Keratinocyte (primary cell): ENCODE measurements around the gene HRK. TPM values are rescaled to one million over a fixed set of nuclear protein-coding genes. Genes with fewer than 3 reads are reported as not detected.
A peak's percentile ranks its signal among the peaks of the same experiment; 100 is the strongest.

ENCODE experiments used
- DNase-seq: peaks from one replicate; pipeline ENCODE4 v3.0.0-alpha.2; 2011; ENCODE audit warnings: low read depth, missing footprints, low spot score
- FAIRE-seq: peaks from 2 replicates; lab custom pipeline; 2011; peaks lifted over from hg19 to GRCh38; lab: Jason Lieb, UNC
- H2AFZ ChIP-seq: 2 replicates; pipeline ENCODE4 v1.6.0; 2012; ENCODE audit warnings: low read length, control low read depth, inconsistent platforms; ENCODE audit not compliant: control insufficient read depth
- H3K27ac ChIP-seq: 2 replicates; pipeline ENCODE4 v1.5.1; 2011; ENCODE audit warnings: low read length; ENCODE audit not compliant: control insufficient read depth, insufficient read depth
- H3K27me3 ChIP-seq: 3 replicates; pipeline ENCODE4 v1.6.0; 2011; ENCODE audit warnings: low read length; ENCODE audit not compliant: control insufficient read depth, insufficient read depth; ENCODE audit errors: extremely low read depth
- H3K36me3 ChIP-seq, 2 experiments: 2 replicates in 1 of 2; 3 replicates in 1 of 2; pipeline ENCODE4 v1.5.1; 2011; ENCODE audit warnings: low read length in 2 of 2, mild to moderate bottlenecking in 1 of 2; ENCODE audit not compliant: control insufficient read depth in 2 of 2, insufficient read depth in 2 of 2; ENCODE audit errors: extremely low read depth in 1 of 2
- H3K4me1 ChIP-seq: 3 replicates; pipeline ENCODE4 v1.5.1; 2011; ENCODE audit warnings: low read length; ENCODE audit not compliant: control insufficient read depth, insufficient read depth; ENCODE audit errors: extremely low read depth
- H3K4me2 ChIP-seq: 3 replicates; pipeline ENCODE4 v1.6.0; 2011; ENCODE audit warnings: low read depth, low read length; ENCODE audit not compliant: control insufficient read depth, insufficient read depth; ENCODE audit errors: extremely low read depth
- H3K4me3 ChIP-seq, 3 experiments: fragments of 200-600 bp in 1 of 3; sonication (generic) in 1 of 3; 2 replicates in 2 of 3; 3 replicates in 1 of 3; pipeline ENCODE4 v1.5.1; 2011 to 2016; ENCODE audit warnings: low read length in 3 of 3, mild to moderate bottlenecking in 3 of 3, control low read depth in 2 of 3, inconsistent platforms in 1 of 3, low read depth in 1 of 3, mixed read lengths in 1 of 3, mixed run types in 1 of 3, moderate library complexity in 1 of 3; ENCODE audit not compliant: control insufficient read depth in 2 of 3, insufficient read depth in 2 of 3; ENCODE audit errors: extremely low read depth in 1 of 3
- H3K79me2 ChIP-seq: 2 replicates; pipeline ENCODE4 v1.6.0; 2012; ENCODE audit warnings: low read length; ENCODE audit not compliant: control insufficient read depth, insufficient read depth
- H3K9ac ChIP-seq: 3 replicates; pipeline ENCODE4 v1.6.0; 2011; ENCODE audit warnings: low read length; ENCODE audit not compliant: control insufficient read depth, insufficient read depth; ENCODE audit errors: extremely low read depth
- H3K9me1 ChIP-seq: 3 replicates; pipeline ENCODE4 v1.6.0; 2011; ENCODE audit warnings: low read length; ENCODE audit not compliant: control insufficient read depth, insufficient read depth; ENCODE audit errors: extremely low read depth
- H3K9me3 ChIP-seq: 2 replicates; pipeline ENCODE4 v1.5.1; 2012; ENCODE audit warnings: low read depth, low read length; ENCODE audit not compliant: control insufficient read depth
- H4K20me1 ChIP-seq: 3 replicates; pipeline ENCODE4 v1.6.0; 2011; ENCODE audit warnings: low read length; ENCODE audit not compliant: control insufficient read depth, insufficient read depth; ENCODE audit errors: extremely low read depth
- CTCF ChIP-seq, 3 experiments: IDR thresholded peaks in 1 of 3; conservative IDR thresholded peaks in 1 of 3; optimal IDR thresholded peaks in 1 of 3; 2 replicates in 2 of 3; 3 replicates in 1 of 3; pipeline versions ENCODE3 to v1.5.1; 2011; ENCODE audit warnings: low read length in 3 of 3, mild to moderate bottlenecking in 3 of 3, moderate library complexity in 2 of 3, control low read depth in 1 of 3, inconsistent platforms in 1 of 3; ENCODE audit not compliant: insufficient read depth in 2 of 3; ENCODE audit errors: extremely low read depth in 1 of 3
- EZH2 ChIP-seq: IDR thresholded peaks from one replicate; pipeline ENCODE4 v1.6.1; 2012; ENCODE audit warnings: inconsistent platforms, mild to moderate bottlenecking, low read length, moderate library complexity
- dilution Hi-C: fragments of 300-500 bp; cut with MboI; formaldehyde crosslinking; loops from one replicate; pipeline ENCODE4 v1.7.0; 2020; ENCODE audit warnings: low sequenced_read_pairs; ENCODE audit not compliant: extremely low pct_ligation_motif_present
- polyA minus RNA-seq, 3 experiments: library from RNA; depleted of rRNA, polyadenylated mRNA; stranded (reverse); fragments of >200 nt; gene quantifications; 1 replicate in 1 of 3; 2 replicates in 1 of 3; 3 replicates in 1 of 3; pipeline ENCODE4 v1.2.3, GENCODE V29; 2011
- polyA plus RNA-seq, 5 experiments: library from polyadenylated mRNA; depleted of rRNA in 3 of 5; stranded (reverse) in 3 of 5; stranded (forward) in 1 of 5; unstranded in 1 of 5; fragments of >200 nt; gene quantifications; 1 replicate in 1 of 5; 2 replicates in 3 of 5; 3 replicates in 1 of 5; pipeline versions ENCODE4 v1.2.1 to v1.2.3, GENCODE V29; 2011 to 2012; ENCODE audit warnings: missing spikeins in 2 of 5, low read depth in 1 of 5, low replicate concordance in 1 of 5

HRK gene
- polyA plus RNA-seq (0.01 to 0.03 TPM (median 0.03 TPM) in 3 replicates), polyA minus RNA-seq (0.10 TPM in 1 of 3 replicates, not detected in the others)
- polyA plus RNA-seq (2011; ENCODE audit: low read depth) = not detected
- polyA plus RNA-seq (2011; cell fraction: cytosol; rRNA removed) = 0.02 and 0.05 TPM in 2 replicates
- 0.07 and 0.09 TPM in 2 replicates for polyA plus RNA-seq (2011; cell fraction: nucleus; rRNA removed)
- polyA plus RNA-seq (2012; ENCODE audit: low replicate concordance) = 0.05 and 0.11 TPM in 2 replicates
- not detected for polyA minus RNA-seq (2011; cell fraction: cytosol; rRNA and poly(A)+ RNA removed)
- 0.11 TPM in 1 of 2 replicates, not detected in the other for polyA minus RNA-seq (2011; cell fraction: nucleus; rRNA and poly(A)+ RNA removed)

GRCh38 chr12:116881325-116881876, at the start of gene HRK:
Gene HRK, minus strand, starts transcription at chr12:116881441. Its CDS starts 134 bp downstream, at chr12:116881307.
- no peak within 1 kb of the TSS for H3K27ac ChIP-seq
- H2AFZ ChIP-seq = no peak within 1 kb of the TSS
- peak within 1 kb of the TSS; percentile 15 to 51 (median 43) for H3K4me3 ChIP-seq
- peak within 1 kb of the TSS; percentile 86 for H3K4me2 ChIP-seq
- peaks cover 45% of the 10 kb centered on the region for H3K27me3 ChIP-seq
- H3K9ac ChIP-seq = no peak within 1 kb of the TSS
- TF ChIP-seq EZH2 (peak; percentile 34), CTCF (optimal IDR thresholded peaks at IDR 0.05 in 1 of 3, IDR thresholded peaks at IDR 0.05 in 1 of 3, conservative IDR thresholded peaks at IDR 0.05 in 1 of 3; ENCODE audit: extremely low read depth in 1 of 3, insufficient read depth in 2 of 3, low read length in 3 of 3) (no peak)
- no peaks in the 10 kb centered on the region for H3K79me2 ChIP-seq
- no peaks in the 10 kb centered on the region for H3K36me3 ChIP-seq
- no peaks in the 10 kb centered on the region for H3K9me1 ChIP-seq
- FAIRE-seq = no peak
- H3K4me1 ChIP-seq = peaks cover 11% of the 10 kb centered on the region
- no peaks in the 10 kb centered on the region for H3K9me3 ChIP-seq
- DNase-seq = no peak
- H4K20me1 ChIP-seq = no peaks in the 10 kb centered on the region
- dilution Hi-C loops = no loop called here

- no peaks in the 10 kb centered on the region for H3K9me1 ChIP-seq
- no peaks in the 10 kb centered on the region for H3K27me3 ChIP-seq
- no peaks in the 10 kb centered on the region for H3K9me3 ChIP-seq
- H3K4me3 ChIP-seq = no peak overlapping the region
- dilution Hi-C loops = no loop called here
- H3K79me2 ChIP-seq = no peaks in the 10 kb centered on the region
- H3K4me1 ChIP-seq = peaks cover 5% of the 10 kb centered on the region
- H3K36me3 ChIP-seq = peaks cover 1 to 3% of the 10 kb centered on the region in 2 experiments
- no peak overlapping the region for H3K4me2 ChIP-seq
- no peak for FAIRE-seq
- no peak overlapping the region for H3K9ac ChIP-seq
- no peak overlapping the region for H3K27ac ChIP-seq
- no peaks in the 10 kb centered on the region for H4K20me1 ChIP-seq
- DNase-seq = no peak
- H2AFZ ChIP-seq = no peak overlapping the region
- TF ChIP-seq EZH2 (no peak), CTCF (optimal IDR thresholded peaks at IDR 0.05 in 1 of 3, IDR thresholded peaks at IDR 0.05 in 1 of 3, conservative IDR thresholded peaks at IDR 0.05 in 1 of 3; ENCODE audit: extremely low read depth in 1 of 3, insufficient read depth in 2 of 3, low read length in 3 of 3) (no peak)
Observed at GRCh38 chr12:116929885-116930284, 48.6 kb upstream of the HRK start.
